Ectodermal cell (in vitro differentiated cells): ENCODE measurements around the gene WDR44.
"Not testable (repeated sequence)": the region's sequence is repeated elsewhere in the genome, so short reads cannot be mapped to it uniquely, and the experiment has no call there.

Experiments used
- H3K27ac ChIP-seq: 2 replicates; pipeline ENCODE4 v1.7.0; 2013; ENCODE audit warnings: mild to moderate bottlenecking, low read depth, low read length; ENCODE audit not compliant: insufficient read depth, poor library complexity, severe bottlenecking
- H3K27me3 ChIP-seq: 2 replicates; pipeline ENCODE4 v1.7.0; 2013; ENCODE audit warnings: mild to moderate bottlenecking, low read length; ENCODE audit not compliant: insufficient read depth, control insufficient read depth, poor library complexity, severe bottlenecking
- H3K36me3 ChIP-seq: one replicate; pipeline ENCODE4 v1.7.0; 2013; ENCODE audit warnings: low read length; ENCODE audit not compliant: control insufficient read depth, insufficient read depth
- H3K4me1 ChIP-seq: one replicate; pipeline ENCODE4 v1.7.0; 2013; ENCODE audit warnings: low read length; ENCODE audit not compliant: control insufficient read depth, insufficient read depth
- H3K4me3 ChIP-seq: 2 replicates; pipeline ENCODE4 v1.7.0; 2013; ENCODE audit warnings: low read depth, low read length, control low read depth; ENCODE audit not compliant: insufficient read depth
- H3K9me3 ChIP-seq: 2 replicates; pipeline ENCODE4 v1.7.0; 2013; ENCODE audit warnings: mild to moderate bottlenecking, low read length, moderate library complexity; ENCODE audit not compliant: control insufficient read depth
- WGBS, 2 experiments: methylation state at CpG; one replicate each; pipeline ENCODE4 v1.1.7; 2013; ENCODE audit warnings: missing lambda C conversion rate in 2 of 2; 5-methylcytosine and 5-hydroxymethylcytosine counted together

WDR44 gene

DNA sequence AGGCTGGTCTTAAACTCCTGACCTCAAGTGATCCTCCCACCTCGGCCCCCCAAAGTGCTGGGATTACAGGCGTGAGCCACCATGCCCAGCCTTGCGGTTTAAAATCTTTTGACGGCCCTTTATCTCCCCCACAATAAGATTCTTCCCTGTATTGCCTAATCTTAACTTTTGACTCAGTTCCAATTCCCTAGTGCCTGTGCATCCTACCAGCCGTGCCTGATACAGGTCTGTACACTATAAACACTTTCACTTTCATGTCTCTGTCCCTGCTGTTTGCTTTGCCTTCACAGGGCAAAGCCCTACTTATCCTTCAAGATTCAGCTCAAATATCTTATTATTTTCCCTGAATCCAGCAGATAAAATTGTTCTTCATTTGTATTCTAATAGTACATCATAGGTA lies 74.6 kb downstream of the WDR44 start:
- 83 to 90% methylated on average over 5 of the region's 5 CpGs for WGBS, 2 experiments
- no peaks in the 10 kb centered on the region for H3K36me3 ChIP-seq
- no peak overlapping the region for H3K4me3 ChIP-seq
- no peaks in the 10 kb centered on the region for H3K9me3 ChIP-seq
- no peaks in the 10 kb centered on the region for H3K4me1 ChIP-seq
- H3K27ac ChIP-seq: no peak overlapping the region
- no peaks in the 10 kb centered on the region for H3K27me3 ChIP-seq

DNA sequence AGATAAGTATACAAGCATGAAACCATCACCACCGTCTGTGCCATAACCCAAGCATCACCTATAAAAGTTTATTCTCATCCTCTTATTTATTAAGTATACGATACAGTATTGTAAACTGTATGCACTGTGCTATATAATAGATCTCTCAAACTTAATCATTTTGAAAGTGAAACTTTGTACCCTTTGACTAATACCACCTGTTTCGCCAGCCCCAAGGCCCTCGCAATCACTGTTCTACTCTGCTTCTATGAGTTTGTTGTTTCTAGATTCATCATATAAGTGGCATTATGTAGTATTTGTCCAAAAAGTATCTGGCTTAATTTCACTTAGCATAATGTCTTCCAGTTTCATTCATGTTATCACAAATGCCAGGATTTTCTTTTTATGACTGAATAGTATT lies 77.7 kb downstream of the WDR44 start:
- no peaks in the 10 kb centered on the region for H3K36me3 ChIP-seq
- no peak overlapping the region for H3K4me3 ChIP-seq
- no peaks in the 10 kb centered on the region for H3K9me3 ChIP-seq
- no peak overlapping the region for H3K27ac ChIP-seq
- 100% methylated on average over 2 of the region's 4 CpGs for WGBS, 2 experiments
- H3K4me1 ChIP-seq: no peaks in the 10 kb centered on the region
- H3K27me3 ChIP-seq: no peaks in the 10 kb centered on the region

DNA sequence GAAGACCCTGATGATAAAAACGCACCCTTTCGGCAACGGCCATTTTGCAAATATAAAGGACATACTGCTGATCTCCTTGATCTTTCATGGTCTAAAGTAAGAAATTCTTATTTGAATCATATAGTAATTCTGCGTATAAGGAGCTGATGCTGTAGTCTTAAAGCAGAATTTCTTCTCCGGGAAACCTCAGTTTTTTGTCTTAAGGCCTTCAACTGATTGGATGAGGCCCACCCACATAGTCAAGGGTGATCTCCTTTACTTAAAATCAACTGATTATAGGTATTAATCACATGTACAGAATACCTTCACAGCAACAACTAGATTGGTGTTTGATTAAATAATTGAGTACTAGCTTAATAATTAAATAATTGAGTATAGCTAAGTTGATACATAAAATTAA lies 86.9 kb downstream of the WDR44 start:
- Histone ChIP-seq H3K4me1 (no peaks in the 10 kb centered on the region), H3K27ac (no peak overlapping the region), H3K4me3 (no peak overlapping the region), H3K9me3 (no peaks in the 10 kb centered on the region), H3K36me3 (no peaks in the 10 kb centered on the region), H3K27me3 (no peaks in the 10 kb centered on the region)
- 98 to 100% methylated on average over 1 to 5 of the region's 5 CpGs for WGBS, 2 experiments

DNA sequence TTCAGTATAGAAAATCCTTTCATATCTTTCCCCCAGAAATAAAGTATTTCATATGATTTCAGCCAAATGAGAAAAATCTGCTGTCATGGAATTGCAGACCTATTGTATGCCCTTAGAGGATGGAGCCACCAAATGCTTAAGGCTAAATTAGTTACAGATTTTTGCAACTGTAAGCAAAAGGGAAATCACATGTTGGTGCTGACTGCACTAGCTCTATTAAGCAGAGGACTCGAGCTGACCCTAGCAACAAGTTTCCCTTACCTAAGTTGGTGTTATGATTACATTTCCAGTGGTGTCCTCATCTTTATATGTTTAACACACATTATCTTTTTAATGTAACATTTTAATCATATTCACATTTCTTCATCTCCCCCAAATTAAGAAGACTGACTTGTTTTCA lies 91.4 kb downstream of the WDR44 start:
- no peak overlapping the region for H3K27ac ChIP-seq
- H3K9me3 ChIP-seq: no peaks in the 10 kb centered on the region
- H3K4me3 ChIP-seq: no peak overlapping the region
- WGBS, 2 experiments: 75 to 83% methylated on average over 1 of the region's 1 CpG
- H3K27me3 ChIP-seq: no peaks in the 10 kb centered on the region
- H3K36me3 ChIP-seq: no peaks in the 10 kb centered on the region
- no peaks in the 10 kb centered on the region for H3K4me1 ChIP-seq

DNA sequence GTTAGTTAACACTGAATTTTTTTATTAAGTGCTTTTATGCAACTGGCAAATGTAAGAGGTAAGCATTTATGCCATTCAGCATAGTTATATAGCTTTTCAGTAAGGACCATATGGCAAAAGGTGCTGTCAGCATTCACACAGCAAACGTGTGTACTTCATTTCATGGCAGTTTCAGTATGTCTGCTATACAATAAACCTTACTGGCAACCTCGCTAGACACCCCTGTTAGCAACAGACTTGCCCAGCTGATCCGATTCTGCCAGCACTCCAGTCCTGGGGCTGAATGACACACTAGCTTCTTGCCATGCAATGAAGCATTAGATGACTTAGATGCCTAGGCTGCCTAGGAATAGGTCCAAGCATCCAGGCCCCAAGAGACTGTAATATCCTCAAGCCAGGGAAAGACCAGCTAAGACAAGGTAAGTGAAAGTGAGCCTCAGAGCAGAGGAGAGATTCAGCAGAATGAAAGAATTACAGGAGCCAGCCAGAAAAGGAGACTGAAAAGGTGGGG lies 102.4 kb downstream of the WDR44 start:
- WGBS, 2 experiments: 91 to 95% methylated on average over 3 of the region's 3 CpGs
- Histone ChIP-seq H3K36me3 (no peaks in the 10 kb centered on the region), H3K27ac (no peak overlapping the region), H3K9me3 (no peaks in the 10 kb centered on the region), H3K27me3 (no peaks in the 10 kb centered on the region), H3K4me1 (no peaks in the 10 kb centered on the region), H3K4me3 (no peak overlapping the region)

DNA sequence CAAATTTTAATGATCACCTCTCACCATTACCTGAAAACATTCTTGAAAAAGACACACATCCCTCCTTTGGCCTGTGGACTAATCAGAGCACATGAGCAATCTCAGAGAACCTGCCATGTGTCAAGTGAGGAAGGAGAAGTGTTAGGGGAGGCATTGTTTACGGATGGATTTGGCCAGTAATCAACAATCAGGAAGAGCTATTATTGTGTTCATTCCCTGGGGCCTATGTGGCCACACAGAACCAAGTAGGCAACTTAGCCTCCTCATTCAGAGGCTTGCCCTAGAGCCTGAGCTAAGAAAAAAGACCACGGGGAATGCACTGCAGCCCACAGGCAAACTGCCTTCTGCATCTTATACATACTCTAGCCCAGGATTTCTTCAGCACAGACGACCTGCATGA lies 109.1 kb downstream of the WDR44 start:
- no peaks in the 10 kb centered on the region for H3K9me3 ChIP-seq
- no peak overlapping the region for H3K27ac ChIP-seq
- H3K27me3 ChIP-seq: no peaks in the 10 kb centered on the region
- no peak overlapping the region for H3K4me3 ChIP-seq
- H3K36me3 ChIP-seq: no peaks in the 10 kb centered on the region
- H3K4me1 ChIP-seq: no peaks in the 10 kb centered on the region
- 57 to 61% methylated on average over 3 of the region's 3 CpGs for whole genome bisulfite sequencing, 2 experiments

DNA sequence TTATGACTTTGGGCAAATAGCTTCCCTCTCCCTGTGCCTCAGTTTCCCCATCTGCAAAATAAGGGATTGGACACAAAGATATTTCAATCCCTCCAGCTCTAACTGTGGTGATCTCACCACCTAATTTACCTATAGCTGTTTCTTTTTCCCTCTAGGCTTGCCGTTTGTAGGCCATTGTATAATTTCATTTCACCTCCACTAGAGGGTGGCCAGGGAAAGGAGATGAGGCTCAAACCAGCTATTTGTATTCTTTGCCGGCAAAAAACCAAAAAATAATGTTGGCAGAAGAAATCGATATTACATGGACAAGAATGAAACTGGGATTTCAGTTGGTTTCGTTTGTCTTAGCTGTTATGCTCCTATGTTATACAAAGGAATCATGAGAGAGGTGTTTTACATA lies 113.6 kb downstream of the WDR44 start:
- H3K36me3 ChIP-seq: no peaks in the 10 kb centered on the region
- no peaks in the 10 kb centered on the region for H3K27me3 ChIP-seq
- WGBS, 2 experiments: 37 to 39% methylated on average over 3 to 4 of the region's 4 CpGs
- H3K4me3 ChIP-seq: no peak overlapping the region
- H3K27ac ChIP-seq: no peak overlapping the region
- no peaks in the 10 kb centered on the region for H3K9me3 ChIP-seq
- no peaks in the 10 kb centered on the region for H3K4me1 ChIP-seq

DNA sequence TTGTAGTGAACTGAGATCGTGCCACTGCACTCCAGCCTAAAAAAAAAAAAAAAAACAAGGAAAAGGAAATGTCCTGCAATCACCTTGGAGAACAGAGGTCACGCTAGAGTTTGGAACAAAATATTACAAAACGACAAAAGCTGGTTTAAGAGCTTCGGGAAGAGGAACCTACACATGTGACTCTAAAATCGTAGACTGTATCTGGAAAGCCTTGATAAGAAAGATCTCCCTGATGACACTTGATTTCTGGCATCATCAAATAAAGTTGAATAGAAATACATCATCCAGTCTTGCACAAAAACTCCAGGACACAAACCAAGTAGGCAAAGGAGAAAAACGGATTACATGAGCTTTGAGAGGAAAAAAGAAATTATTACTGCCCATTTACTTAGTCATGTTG lies 118.6 kb downstream of the WDR44 start:
- Histone ChIP-seq H3K36me3 (no peaks in the 10 kb centered on the region), H3K27ac (no peak overlapping the region), H3K4me3 (no peak overlapping the region), H3K9me3 (no peaks in the 10 kb centered on the region), H3K4me1 (no peaks in the 10 kb centered on the region), H3K27me3 (no peaks in the 10 kb centered on the region)
- 94 to 100% methylated on average over 3 to 6 of the region's 6 CpGs for WGBS, 2 experiments

DNA sequence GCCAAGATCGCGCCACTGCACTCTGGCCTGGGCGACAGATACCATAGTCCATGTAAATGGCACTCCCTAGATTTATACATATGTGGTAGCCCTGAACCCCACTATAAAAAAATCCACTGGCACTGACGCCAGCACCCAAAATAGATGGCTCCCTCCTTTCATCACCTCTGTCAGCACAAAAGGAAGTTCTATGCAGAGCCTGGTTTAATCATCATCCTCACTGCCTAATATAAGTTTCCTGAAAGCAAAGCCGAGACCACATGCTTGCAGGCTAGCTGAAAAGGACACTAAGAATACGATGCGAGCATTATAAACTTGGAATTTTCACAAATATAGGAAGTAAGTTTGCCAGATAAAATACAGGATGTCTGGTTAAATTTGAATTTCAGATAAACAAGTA lies 122.2 kb downstream of the WDR44 start:
- H3K4me3 ChIP-seq: no peak overlapping the region
- WGBS, 2 experiments: 85 to 96% methylated on average over 7 of the region's 7 CpGs

DNA sequence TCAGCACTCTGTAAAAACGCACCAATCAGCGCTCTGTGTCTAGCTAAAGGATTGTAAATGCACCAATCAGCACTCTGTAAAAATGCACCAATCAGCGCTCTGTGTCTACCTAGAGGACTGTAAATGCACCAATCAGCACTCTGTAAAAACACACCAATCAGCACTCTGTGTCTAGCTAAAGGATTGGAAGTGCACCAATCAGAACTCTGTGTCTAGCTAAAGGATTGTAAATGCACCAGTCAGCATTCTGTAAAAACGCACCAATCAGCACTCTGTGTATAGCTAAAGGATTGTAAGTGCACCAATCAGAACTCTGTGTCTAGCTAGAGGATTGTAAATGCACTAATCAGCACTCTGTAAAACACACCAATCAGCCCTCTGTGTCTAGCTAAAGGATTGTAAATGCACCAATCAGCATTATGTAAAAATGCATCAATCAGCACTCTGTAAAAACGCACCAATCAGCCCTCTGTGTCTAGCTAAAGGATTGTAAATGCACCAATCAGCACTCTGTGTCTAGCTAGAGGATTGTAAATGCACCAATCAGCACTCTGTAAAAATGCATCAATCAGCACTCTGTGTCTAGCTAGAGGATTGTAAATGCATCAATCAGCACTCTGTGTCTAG lies 124.9 kb downstream of the WDR44 start:
- WGBS, 2 experiments: 88 to 97% methylated on average over 5 of the region's 5 CpGs
- not testable (repeated sequence) for H3K36me3 ChIP-seq, H3K4me3 ChIP-seq, H3K27me3 ChIP-seq, H3K4me1 ChIP-seq, H3K9me3 ChIP-seq, H3K27ac ChIP-seq

More for the DNA sequence above, 122.2 kb downstream of the WDR44 start:
- Histone ChIP-seq H3K36me3 (no peaks in the 10 kb centered on the region), H3K4me1 (no peaks in the 10 kb centered on the region), H3K27me3 (no peaks in the 10 kb centered on the region), H3K9me3 (no peaks in the 10 kb centered on the region), H3K27ac (no peak overlapping the region)

DNA sequence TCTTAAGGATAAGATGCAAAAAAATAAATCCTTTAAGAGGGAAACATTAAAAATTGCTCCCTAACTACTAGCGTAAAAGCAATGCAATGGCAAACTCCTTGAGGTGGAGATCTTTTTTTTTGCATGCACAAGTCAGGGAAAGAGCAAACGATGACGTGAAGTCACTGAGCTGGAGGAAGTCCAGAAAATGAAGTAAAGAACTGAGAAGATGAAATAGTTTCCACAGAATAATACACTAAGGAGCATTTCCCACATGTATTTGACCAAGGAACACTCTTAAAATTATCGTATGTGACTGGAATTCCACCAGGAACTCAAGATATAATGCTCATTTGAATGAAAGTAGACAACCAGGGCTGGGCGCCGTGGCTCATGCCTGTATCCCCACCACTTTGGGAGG lies 128.7 kb downstream of the WDR44 start:
- Histone ChIP-seq H3K9me3 (no peaks in the 10 kb centered on the region), H3K4me1 (no peaks in the 10 kb centered on the region), H3K27me3 (no peaks in the 10 kb centered on the region), H3K36me3 (no peaks in the 10 kb centered on the region), H3K27ac (no peak overlapping the region), H3K4me3 (no peak overlapping the region)
- 87 to 96% methylated on average over 6 of the region's 6 CpGs for WGBS, 2 experiments
